ENCODE results near the gene GPR31.
A peak's percentile ranks its signal among the peaks of the same experiment; 100 is the strongest.

Gene GPR31

DNA sequence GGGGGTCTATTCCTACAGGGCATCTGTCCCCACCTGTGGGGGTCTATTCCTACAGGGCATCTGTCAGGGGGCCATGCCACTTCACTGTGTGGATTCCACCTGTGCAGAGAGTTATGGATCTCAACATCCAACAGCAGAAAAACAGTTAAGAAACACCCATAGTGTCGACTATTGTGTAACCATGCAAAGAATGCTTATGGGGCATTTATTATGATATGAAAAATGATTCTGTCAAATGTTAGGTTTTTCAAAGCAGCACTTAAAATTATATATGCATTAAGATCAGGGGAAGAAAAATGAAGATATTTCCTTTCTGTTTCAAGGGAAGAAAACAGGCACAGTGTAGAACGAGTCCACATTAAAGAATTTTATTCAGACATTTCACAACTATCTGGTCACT, 2.9 kb downstream of the GPR31 start:
- H3K9me3 ChIP-seq (ENCODE audit: low read length) = no peaks in the 10 kb centered on the region
- no peaks in the 10 kb centered on the region for H3F3A ChIP-seq (ENCODE audit: insufficient read depth, low read length)
- no peak overlapping the region for H3K9ac ChIP-seq (ENCODE audit: low read length)
- no peak overlapping the region for H2AFZ ChIP-seq (ENCODE audit: low read length)
- no peaks in the 10 kb centered on the region for H3K79me2 ChIP-seq (ENCODE audit: insufficient read depth, low read length)
- no peaks in the 10 kb centered on the region for H4K20me1 ChIP-seq (ENCODE audit: insufficient read depth, low read length)
- H3K27me3 ChIP-seq (ENCODE audit: insufficient read depth, low read length) = no peaks in the 10 kb centered on the region
- TF ChIP-seq CTCF (IDR thresholded peaks at IDR 0.05; ENCODE audit: low read length) (no peak), EZH2 (IDR thresholded peaks at IDR 0.05; ENCODE audit: borderline replicate concordance, low read length) (no peak)
- H3K4me3 ChIP-seq (ENCODE audit: low read depth, low read length, poor library complexity, severe bottlenecking) = no peak overlapping the region
- no peaks in the 10 kb centered on the region for H3K36me3 ChIP-seq (ENCODE audit: insufficient read depth, low read length)
- H3K27ac ChIP-seq (ENCODE audit: low read depth, low read length, poor library complexity, severe bottlenecking) = no peak overlapping the region
- no peak overlapping the region for H3K4me2 ChIP-seq (ENCODE audit: low read length)
- H3K4me1 ChIP-seq (ENCODE audit: insufficient read depth, low read length, severe bottlenecking) = peaks cover 52% of the 10 kb centered on the region
- H3K9me2 ChIP-seq (ENCODE audit: low read depth, low read length) = no peaks in the 10 kb centered on the region

DNA sequence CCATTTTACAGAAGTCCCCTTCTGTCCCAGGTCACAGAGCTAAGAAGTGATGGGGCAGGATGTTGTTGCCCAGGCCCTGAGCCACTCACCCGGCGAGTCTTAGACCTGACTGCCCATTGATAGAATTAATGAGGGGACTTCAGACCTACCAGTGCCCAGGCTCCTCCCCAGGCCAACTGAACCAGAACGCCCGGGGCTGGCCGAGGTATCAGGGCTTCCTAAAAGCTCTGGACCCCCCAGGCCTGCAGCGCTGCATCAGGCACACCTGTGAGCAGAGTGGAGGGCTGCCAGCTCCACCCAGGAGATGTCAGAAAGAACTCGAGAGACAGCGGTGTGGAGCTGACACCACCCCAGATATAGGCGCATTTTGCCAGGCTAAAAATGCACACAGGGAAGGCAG, 3.5 kb downstream of the GPR31 start:
- Histone ChIP-seq H3K4me1 (ENCODE audit: insufficient read depth, low read length, severe bottlenecking) (peaks cover 58% of the 10 kb centered on the region), H3K9ac (ENCODE audit: low read length) (no peak overlapping the region; the same call in 1 of the 2 replicates), H3K27me3 (ENCODE audit: insufficient read depth, low read length) (no peaks in the 10 kb centered on the region), H3K4me3 (ENCODE audit: low read depth, low read length, poor library complexity, severe bottlenecking) (peak overlapping the region; percentile 51), H3K27ac (ENCODE audit: low read depth, low read length, poor library complexity, severe bottlenecking) (peak overlapping the region; percentile 92), H3K9me3 (ENCODE audit: low read length) (no peaks in the 10 kb centered on the region), H4K20me1 (ENCODE audit: insufficient read depth, low read length) (no peaks in the 10 kb centered on the region), H2AFZ (ENCODE audit: low read length) (no peak overlapping the region), H3K36me3 (ENCODE audit: insufficient read depth, low read length) (no peaks in the 10 kb centered on the region), H3F3A (ENCODE audit: insufficient read depth, low read length) (no peaks in the 10 kb centered on the region), H3K9me2 (ENCODE audit: low read depth, low read length) (no peaks in the 10 kb centered on the region), H3K79me2 (ENCODE audit: insufficient read depth, low read length) (no peaks in the 10 kb centered on the region), H3K4me2 (ENCODE audit: low read length) (peak overlapping the region; percentile 73)
- no peak for TF ChIP-seq CTCF (IDR thresholded peaks at IDR 0.05; ENCODE audit: low read length)
- TF ChIP-seq EZH2 (IDR thresholded peaks at IDR 0.05; ENCODE audit: borderline replicate concordance, low read length) = no peak

DNA sequence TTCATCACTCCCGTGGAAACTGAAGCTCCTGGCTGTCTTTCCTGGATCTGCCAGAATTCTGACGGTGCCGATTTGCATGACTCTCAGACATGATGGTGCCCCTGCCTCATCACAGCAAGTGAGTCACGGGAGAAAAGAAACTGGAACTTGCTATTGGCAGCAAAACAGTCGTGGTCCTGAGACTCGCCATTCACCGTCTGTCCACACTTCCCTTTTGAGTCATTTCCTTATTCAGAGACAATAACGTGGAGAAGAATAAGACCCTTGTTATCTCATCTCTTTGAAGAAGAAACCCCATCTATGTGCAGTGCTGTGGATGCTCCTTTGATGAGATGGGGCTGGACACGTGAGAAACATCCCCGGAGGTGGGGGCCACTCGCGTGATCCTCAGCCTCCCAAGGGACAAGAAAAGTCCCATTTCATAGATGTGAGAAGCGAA, 4.2 kb downstream of the GPR31 start:
- Histone ChIP-seq H3K27me3 (ENCODE audit: insufficient read depth, low read length) (no peaks in the 10 kb centered on the region), H3F3A (ENCODE audit: insufficient read depth, low read length) (no peaks in the 10 kb centered on the region), H3K4me1 (ENCODE audit: insufficient read depth, low read length, severe bottlenecking) (peaks cover 65% of the 10 kb centered on the region), H3K4me2 (ENCODE audit: low read length) (peak overlapping the region; percentile 73), H4K20me1 (ENCODE audit: insufficient read depth, low read length) (no peaks in the 10 kb centered on the region), H3K27ac (ENCODE audit: low read depth, low read length, poor library complexity, severe bottlenecking) (peak overlapping the region; percentile 92), H3K9me3 (ENCODE audit: low read length) (no peaks in the 10 kb centered on the region), H3K9ac (ENCODE audit: low read length) (peak overlapping the region; percentile 52), H3K4me3 (ENCODE audit: low read depth, low read length, poor library complexity, severe bottlenecking) (peak overlapping the region; percentile 51), H3K36me3 (ENCODE audit: insufficient read depth, low read length) (no peaks in the 10 kb centered on the region), H3K9me2 (ENCODE audit: low read depth, low read length) (no peaks in the 10 kb centered on the region), H3K79me2 (ENCODE audit: insufficient read depth, low read length) (no peaks in the 10 kb centered on the region), H2AFZ (ENCODE audit: low read length) (peak overlapping the region; percentile 23; the same call in 1 of the 2 replicates)
- TF ChIP-seq CTCF (IDR thresholded peaks at IDR 0.05; ENCODE audit: low read length) = no peak

Measured in OCI-LY1 (cell line).